SK-N-SH (cell line): ENCODE data around the gene EMP2.

Source experiments
- FOSL2 ChIP-seq: IDR thresholded peaks from 2 replicates; pipeline ENCODE4 v1.4.0; 2012; ENCODE audit warnings: low read depth, mild to moderate bottlenecking, moderate library complexity, borderline replicate concordance
- NFIC ChIP-seq: IDR thresholded peaks from 2 replicates; pipeline ENCODE4 v1.4.0; 2012; ENCODE audit warnings: borderline replicate concordance
- TF ChIP-seq, protein P1 (sequence below): fragments of 200-600 bp; sonication (generic); IDR thresholded peaks from 2 replicates; pipeline ENCODE4 v1.6.1; 2017; ENCODE audit warnings: antibody characterized with exemption, mild to moderate bottlenecking, moderate library complexity

DNA sequence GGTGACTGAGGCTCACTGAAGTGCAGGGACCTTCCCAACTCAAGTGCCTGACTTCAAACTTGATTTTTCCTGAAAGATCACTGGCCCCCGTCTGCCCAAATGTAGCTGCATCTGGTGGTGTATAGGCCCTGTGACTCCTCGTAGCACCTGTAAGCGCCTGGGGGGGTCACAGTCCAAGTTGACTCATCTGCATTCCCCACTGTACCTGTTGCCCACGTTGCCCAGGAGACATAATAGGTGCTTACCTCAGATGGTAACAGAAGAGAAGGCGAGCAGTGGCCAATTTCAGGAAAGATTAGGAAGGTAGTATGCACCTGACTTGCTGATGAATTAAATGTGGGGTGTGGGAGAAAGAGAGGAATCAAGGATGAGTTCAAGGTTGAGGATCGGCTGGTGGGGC is 44.1 kb upstream of the EMP2 start:
- TF ChIP-seq FOSL2, result no peak
- TF ChIP-seq, protein P1, sequence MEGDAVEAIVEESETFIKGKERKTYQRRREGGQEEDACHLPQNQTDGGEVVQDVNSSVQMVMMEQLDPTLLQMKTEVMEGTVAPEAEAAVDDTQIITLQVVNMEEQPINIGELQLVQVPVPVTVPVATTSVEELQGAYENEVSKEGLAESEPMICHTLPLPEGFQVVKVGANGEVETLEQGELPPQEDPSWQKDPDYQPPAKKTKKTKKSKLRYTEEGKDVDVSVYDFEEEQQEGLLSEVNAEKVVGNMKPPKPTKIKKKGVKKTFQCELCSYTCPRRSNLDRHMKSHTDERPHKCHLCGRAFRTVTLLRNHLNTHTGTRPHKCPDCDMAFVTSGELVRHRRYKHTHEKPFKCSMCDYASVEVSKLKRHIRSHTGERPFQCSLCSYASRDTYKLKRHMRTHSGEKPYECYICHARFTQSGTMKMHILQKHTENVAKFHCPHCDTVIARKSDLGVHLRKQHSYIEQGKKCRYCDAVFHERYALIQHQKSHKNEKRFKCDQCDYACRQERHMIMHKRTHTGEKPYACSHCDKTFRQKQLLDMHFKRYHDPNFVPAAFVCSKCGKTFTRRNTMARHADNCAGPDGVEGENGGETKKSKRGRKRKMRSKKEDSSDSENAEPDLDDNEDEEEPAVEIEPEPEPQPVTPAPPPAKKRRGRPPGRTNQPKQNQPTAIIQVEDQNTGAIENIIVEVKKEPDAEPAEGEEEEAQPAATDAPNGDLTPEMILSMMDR, result no peak
- no peak for TF ChIP-seq NFIC
